ENCODE results near the gene RRP7A. TPM values are rescaled to one million over a fixed set of nuclear protein-coding genes. Genes with fewer than 3 reads are reported as not detected.

RRP7A gene
- total RNA-seq, 4 donors from 2014 or later = 26.2 to 26.5 (median 26.4) TPM

DNA sequence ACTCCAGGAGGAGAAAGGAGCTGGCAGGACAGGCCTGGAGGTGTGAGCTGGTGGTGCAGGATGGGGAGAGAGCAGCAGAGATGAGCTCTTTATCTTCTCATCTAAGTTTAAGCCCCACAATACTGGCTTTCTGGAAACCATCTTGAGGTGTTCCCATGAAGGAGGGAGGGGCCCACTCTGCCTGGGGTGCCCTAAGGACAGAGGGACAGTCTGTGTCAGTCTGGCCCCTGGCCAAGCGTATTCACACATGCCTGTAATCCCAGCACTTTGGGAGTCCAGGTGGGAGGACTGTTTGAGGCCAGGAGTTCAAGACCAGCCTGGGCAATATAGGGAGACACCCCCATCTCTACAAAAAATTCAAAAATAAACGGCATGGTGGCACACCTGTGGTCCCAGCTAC lies 43.1 kb upstream of the RRP7A start:
- Histone ChIP-seq H3K4me3 (no peak overlapping the region), H3K9me3 (no peaks in the 10 kb centered on the region), H3K36me3 (peaks cover 0 to 32% (median 5%) of the 10 kb centered on the region in 4 donors), H3K27ac (replicated peaks in 1 of 4) (no peak overlapping the region), H3K27me3 (no peaks in the 10 kb centered on the region), H3K4me1 (peaks cover 0 to 14% (median 12%) of the 10 kb centered on the region in 4 donors)
- no peak for TF ChIP-seq EP300 (IDR thresholded peaks at IDR 0.05)
- TF ChIP-seq, protein P1, sequence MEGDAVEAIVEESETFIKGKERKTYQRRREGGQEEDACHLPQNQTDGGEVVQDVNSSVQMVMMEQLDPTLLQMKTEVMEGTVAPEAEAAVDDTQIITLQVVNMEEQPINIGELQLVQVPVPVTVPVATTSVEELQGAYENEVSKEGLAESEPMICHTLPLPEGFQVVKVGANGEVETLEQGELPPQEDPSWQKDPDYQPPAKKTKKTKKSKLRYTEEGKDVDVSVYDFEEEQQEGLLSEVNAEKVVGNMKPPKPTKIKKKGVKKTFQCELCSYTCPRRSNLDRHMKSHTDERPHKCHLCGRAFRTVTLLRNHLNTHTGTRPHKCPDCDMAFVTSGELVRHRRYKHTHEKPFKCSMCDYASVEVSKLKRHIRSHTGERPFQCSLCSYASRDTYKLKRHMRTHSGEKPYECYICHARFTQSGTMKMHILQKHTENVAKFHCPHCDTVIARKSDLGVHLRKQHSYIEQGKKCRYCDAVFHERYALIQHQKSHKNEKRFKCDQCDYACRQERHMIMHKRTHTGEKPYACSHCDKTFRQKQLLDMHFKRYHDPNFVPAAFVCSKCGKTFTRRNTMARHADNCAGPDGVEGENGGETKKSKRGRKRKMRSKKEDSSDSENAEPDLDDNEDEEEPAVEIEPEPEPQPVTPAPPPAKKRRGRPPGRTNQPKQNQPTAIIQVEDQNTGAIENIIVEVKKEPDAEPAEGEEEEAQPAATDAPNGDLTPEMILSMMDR (IDR thresholded peaks at IDR 0.05) = no peak
- no peak for TF ChIP-seq POLR2AphosphoS5 (IDR thresholded peaks at IDR 0.05)
- no peak for TF ChIP-seq POLR2A (IDR thresholded peaks at IDR 0.05; ENCODE audit: low read depth)
- intact Hi-C loops (cut with DNase I) = no loop called here
- DNase-seq (ENCODE audit: extremely low spot score) = no peak
- 83% methylated on average over 2 of the region's 2 CpGs for WGBS

DNA sequence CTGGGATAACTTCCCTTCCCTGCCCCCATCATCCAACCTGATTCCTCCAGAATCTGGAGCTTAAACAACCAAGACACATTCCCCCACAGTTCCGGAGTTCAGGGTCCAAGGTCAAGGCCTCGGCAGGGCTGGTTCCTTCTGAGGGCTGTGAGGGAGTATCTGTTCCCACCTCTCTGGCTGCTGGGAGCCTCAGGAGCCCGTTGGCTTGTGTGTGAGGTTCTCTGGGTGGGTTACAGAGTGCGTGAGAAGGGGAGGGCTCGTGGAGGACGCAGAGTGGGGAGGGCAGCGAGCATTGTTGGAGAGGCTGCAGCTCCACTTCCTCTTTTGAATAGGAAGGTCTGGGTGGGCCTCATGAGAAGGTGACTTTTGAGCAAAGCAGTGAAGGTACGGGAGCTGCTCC lies 42.7 kb upstream of the RRP7A start:
- intact Hi-C loops (cut with DNase I) = no loop called here

DNA sequence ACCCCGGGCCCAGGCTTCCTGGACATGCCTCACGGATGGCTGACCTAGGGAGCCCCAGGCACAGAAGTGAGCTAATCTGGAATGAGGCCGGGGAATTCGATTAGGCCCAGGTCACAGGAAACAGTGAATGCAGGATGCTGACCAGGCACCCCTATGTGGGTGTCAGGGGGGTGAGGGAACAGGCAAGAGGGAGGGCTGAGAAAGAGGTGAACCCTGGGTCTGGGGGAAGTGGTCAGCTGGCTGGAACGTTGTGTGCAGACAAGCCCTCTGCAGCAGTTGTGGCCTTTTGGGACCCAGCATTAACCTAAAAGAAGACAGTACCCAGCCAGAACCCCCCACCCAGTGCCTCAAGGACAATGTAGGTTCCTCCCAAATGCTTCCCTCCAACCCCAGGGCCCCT lies 42.3 kb upstream of the RRP7A start:
- peaks cover 0 to 14% (median 12%) of the 10 kb centered on the region in 4 donors for H3K4me1 ChIP-seq
- TF ChIP-seq, protein P1 (IDR thresholded peaks at IDR 0.05) = no peak
- TF ChIP-seq POLR2AphosphoS5 (IDR thresholded peaks at IDR 0.05) (no peak), POLR2A (IDR thresholded peaks at IDR 0.05; ENCODE audit: low read depth) (no peak), EP300 (IDR thresholded peaks at IDR 0.05) (no peak)
- intact Hi-C loops (cut with DNase I) = no loop called here
- H3K4me3 ChIP-seq = no peak overlapping the region
- WGBS = 59% methylated on average over 4 of the region's 5 CpGs
- peaks cover 0 to 32% (median 5%) of the 10 kb centered on the region in 4 donors for H3K36me3 ChIP-seq
- no peak overlapping the region for H3K27ac ChIP-seq (replicated peaks in 1 of 4)
- no peaks in the 10 kb centered on the region for H3K9me3 ChIP-seq
- no peak for DNase-seq (ENCODE audit: extremely low spot score)
- H3K27me3 ChIP-seq = no peaks in the 10 kb centered on the region

More for the DNA sequence above, 42.7 kb upstream of the RRP7A start:
- Histone ChIP-seq H3K4me3 (no peak overlapping the region), H3K4me1 (peaks cover 0 to 14% (median 12%) of the 10 kb centered on the region in 4 donors), H3K27me3 (no peaks in the 10 kb centered on the region), H3K27ac (replicated peaks in 1 of 4) (no peak overlapping the region), H3K36me3 (peaks cover 0 to 32% (median 5%) of the 10 kb centered on the region in 4 donors), H3K9me3 (no peaks in the 10 kb centered on the region)
- WGBS = 40% methylated on average over 8 of the region's 8 CpGs
- no peak for TF ChIP-seq POLR2AphosphoS5 (IDR thresholded peaks at IDR 0.05)
- TF ChIP-seq EP300 (IDR thresholded peaks at IDR 0.05) = no peak
- TF ChIP-seq POLR2A (IDR thresholded peaks at IDR 0.05; ENCODE audit: low read depth) = no peak
- TF ChIP-seq, protein P1 (IDR thresholded peaks at IDR 0.05) = no peak
- no peak for DNase-seq (ENCODE audit: extremely low spot score)

DNA sequence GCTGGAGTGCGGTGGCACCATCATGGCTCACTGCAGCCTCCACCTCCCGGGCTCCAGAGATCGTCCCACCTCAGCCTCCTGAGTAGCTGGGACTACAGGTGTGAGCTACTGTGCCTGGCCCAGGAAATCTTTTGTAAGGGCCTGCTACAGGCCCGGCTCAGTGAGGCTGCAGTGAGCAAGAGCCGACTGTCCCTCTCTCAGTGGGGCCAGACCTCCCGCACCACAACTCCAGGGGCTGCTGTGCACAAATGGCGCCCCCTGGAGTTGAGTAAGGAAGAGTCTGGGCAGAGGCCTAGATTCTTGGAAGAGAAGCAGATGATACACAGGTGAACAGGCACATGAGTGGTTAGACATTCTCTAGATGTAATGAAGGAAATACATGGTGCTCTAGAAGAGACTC lies 41.2 kb upstream of the RRP7A start:
- no peaks in the 10 kb centered on the region for H3K27me3 ChIP-seq
- H3K9me3 ChIP-seq = no peaks in the 10 kb centered on the region
- peaks cover 0 to 14% (median 12%) of the 10 kb centered on the region in 4 donors for H3K4me1 ChIP-seq
- 81% methylated on average over 7 of the region's 7 CpGs for WGBS
- intact Hi-C loops (cut with DNase I) = no loop called here
- no peak for DNase-seq (ENCODE audit: extremely low spot score)
- no peak for TF ChIP-seq POLR2AphosphoS5 (IDR thresholded peaks at IDR 0.05)
- no peak for TF ChIP-seq POLR2A (IDR thresholded peaks at IDR 0.05; ENCODE audit: low read depth)
- no peak for TF ChIP-seq EP300 (IDR thresholded peaks at IDR 0.05)
- TF ChIP-seq, protein P1 (IDR thresholded peaks at IDR 0.05) = peak; percentile 10 to 49 (median 13)
- peaks cover 0 to 25% (median under 1%) of the 10 kb centered on the region in 4 donors for H3K36me3 ChIP-seq
- no peak overlapping the region for H3K27ac ChIP-seq (replicated peaks in 1 of 4)
- no peak overlapping the region for H3K4me3 ChIP-seq

DNA sequence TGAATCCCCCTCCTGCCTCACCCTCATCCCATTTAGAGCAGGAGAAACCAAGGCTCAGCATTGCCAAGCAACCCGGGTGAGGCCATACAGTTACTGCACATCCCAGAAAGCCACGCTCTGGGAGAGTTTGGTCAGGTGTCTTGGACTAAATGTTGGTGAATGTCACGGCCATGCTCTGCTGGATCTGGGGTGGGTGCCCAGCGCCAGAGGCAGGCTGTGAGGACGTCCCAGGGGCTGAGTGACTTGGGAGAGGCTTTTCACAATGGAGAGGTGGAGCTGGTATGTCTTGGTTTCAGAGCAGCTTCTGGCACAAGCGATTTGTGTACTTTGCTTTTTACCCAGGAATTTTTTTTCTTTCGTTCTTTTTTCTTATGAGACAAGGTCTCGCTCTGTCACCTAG lies 40.8 kb upstream of the RRP7A start:
- Histone ChIP-seq H3K4me3 (no peak overlapping the region), H3K9me3 (no peaks in the 10 kb centered on the region), H3K36me3 (peaks cover 0 to 21% (median 0%) of the 10 kb centered on the region in 4 donors), H3K4me1 (peaks cover 0 to 14% (median 12%) of the 10 kb centered on the region in 4 donors), H3K27ac (replicated peaks in 1 of 4) (no peak overlapping the region), H3K27me3 (no peaks in the 10 kb centered on the region)
- intact Hi-C loops (cut with DNase I) = no loop called here
- 85% methylated on average over 8 of the region's 8 CpGs for WGBS
- no peak for TF ChIP-seq POLR2AphosphoS5 (IDR thresholded peaks at IDR 0.05)
- TF ChIP-seq, protein P1 (IDR thresholded peaks at IDR 0.05) = no peak
- TF ChIP-seq POLR2A (IDR thresholded peaks at IDR 0.05; ENCODE audit: low read depth) = no peak
- no peak for TF ChIP-seq EP300 (IDR thresholded peaks at IDR 0.05)
- DNase-seq (ENCODE audit: extremely low spot score) = no peak

Data from esophagus muscularis mucosa (tissue), 4 donors.